ENCODE measurements around the gene COL28A1. TPM values are rescaled to one million over a fixed set of nuclear protein-coding genes. Genes with fewer than 3 reads are reported as not detected.

The COL28A1 gene
- total RNA-seq, 2 experiments from 2014 or later = not detected

GRCh38 chr7:7417851-7418250 is 117.8 kb downstream of the COL28A1 start:
- intact Hi-C loops (cut with micrococcal nuclease) = no loop called here
- no peaks in the 10 kb centered on the region for H3K9me3 Mint-ChIP-seq
- DNase-seq = no peak
- POLR2A ChIA-PET = no interaction called here
- no peaks in the 10 kb centered on the region for H3K36me3 Mint-ChIP-seq (ENCODE audit: low read depth)
- no peak overlapping the region for H3K4me3 Mint-ChIP-seq
- no peak overlapping the region for H3K27ac Mint-ChIP-seq
- no peak for ATAC-seq
- CTCF ChIA-PET = no interaction called here
- H3K4me1 Mint-ChIP-seq (ENCODE audit: low read depth) = peaks cover 6% of the 10 kb centered on the region
- no peak for TF ChIP-seq CTCF (IDR thresholded peaks at IDR 0.05)
- no peaks in the 10 kb centered on the region for H3K27me3 Mint-ChIP-seq

- Mint-ChIP-seq H3K9me3 (no peaks in the 10 kb centered on the region), H3K4me3 (no peak overlapping the region), H3K27ac (no peak overlapping the region), H3K4me1 (ENCODE audit: low read depth) (peaks cover 6% of the 10 kb centered on the region), H3K27me3 (no peaks in the 10 kb centered on the region), H3K36me3 (ENCODE audit: low read depth) (no peaks in the 10 kb centered on the region)
- intact Hi-C loops (cut with micrococcal nuclease) = no loop called here
- no peak for TF ChIP-seq CTCF (IDR thresholded peaks at IDR 0.05)
- DNase-seq (no peak), ATAC-seq (no peak)
- ChIA-PET POLR2A (interaction anchor here (0.7 kb wide), 1 partner anchor 35 kb away, joined by 4 read pairs; no protein-coding TSS in a partner anchor), CTCF (interaction anchor here (0.8 to 1.5 kb wide), 2 partner anchors 9 to 307 kb away, joined by 3 to 6 read pairs; no protein-coding TSS in a partner anchor)
Measured at GRCh38 chr7:7417414-7417813, 118.3 kb downstream of the COL28A1 start.

- H3K4me1 Mint-ChIP-seq (ENCODE audit: low read depth) = peaks cover 6% of the 10 kb centered on the region
- no peak overlapping the region for H3K4me3 Mint-ChIP-seq
- ATAC-seq (peak; percentile 80), DNase-seq (peak; percentile 21)
- ChIA-PET CTCF (interaction anchor here (0.8 to 1.5 kb wide), 3 partner anchors 10 to 313 kb away, joined by 3 to 6 read pairs (median 3); no protein-coding TSS in a partner anchor), POLR2A (interaction anchor here (0.8 kb wide), 1 partner anchor 9 kb away, joined by 3 read pairs; no protein-coding TSS in a partner anchor)
- peak overlapping the region; percentile 6 for H3K27ac Mint-ChIP-seq
- no peak for TF ChIP-seq CTCF (IDR thresholded peaks at IDR 0.05)
- no peaks in the 10 kb centered on the region for H3K27me3 Mint-ChIP-seq
- no peaks in the 10 kb centered on the region for H3K9me3 Mint-ChIP-seq
- H3K36me3 Mint-ChIP-seq (ENCODE audit: low read depth) = no peaks in the 10 kb centered on the region
- intact Hi-C loops (cut with micrococcal nuclease) = no loop called here
Measured at GRCh38 chr7:7416031-7416858, 119.4 kb downstream of the COL28A1 start.

- Mint-ChIP-seq H3K4me1 (ENCODE audit: low read depth) (peaks cover 6% of the 10 kb centered on the region), H3K36me3 (ENCODE audit: low read depth) (no peaks in the 10 kb centered on the region), H3K9me3 (no peaks in the 10 kb centered on the region), H3K27ac (no peak overlapping the region), H3K4me3 (no peak overlapping the region), H3K27me3 (no peaks in the 10 kb centered on the region)
- intact Hi-C loops (cut with micrococcal nuclease) = no loop called here
- ChIA-PET POLR2A (no interaction called here), CTCF (no interaction called here)
- no peak for TF ChIP-seq CTCF (IDR thresholded peaks at IDR 0.05)
- ATAC-seq (no peak), DNase-seq (no peak)
Measured at GRCh38 chr7:7414791-7415603, 120.7 kb downstream of the COL28A1 start.

Data from activated CD8-positive, alpha-beta T cell treated with anti-CD3 and anti-CD28 coated beads for 36 hours (primary cell).